Ramos (cell line): ENCODE data around the gene CKAP5.

ENCODE experiments used
- in situ Hi-C: fragments of 300-500 bp; cut with MboI; formaldehyde crosslinking; loops from one replicate; pipeline ENCODE4 v1.14.3; 2022; ENCODE audit warnings: low sequenced_read_pairs; ENCODE audit not compliant: unreplicated experiment

CKAP5 gene

GRCh38 chr11:46856605-46857343 lies 10.7 kb upstream of the CKAP5 start:
- in situ Hi-C loops = loop anchor here (25.0 kb wide), 1 partner anchor 581 kb away; the partner anchor contains the start of genes PSMC3 and RAPSN

- in situ Hi-C loops = loop anchor here (25.0 kb wide), 1 partner anchor 581 kb away; the partner anchor contains the start of genes PSMC3 and RAPSN
Measured at GRCh38 chr11:46855863-46856262, 9.8 kb upstream of the CKAP5 start.

GRCh38 chr11:46855167-46855566 lies 9.1 kb upstream of the CKAP5 start:
- in situ Hi-C loops = loop anchor here (25.0 kb wide), 1 partner anchor 582 kb away; the partner anchor contains the start of genes PSMC3 and RAPSN

GRCh38 chr11:46850829-46851380 lies 4.8 kb upstream of the CKAP5 start:
- in situ Hi-C loops = loop anchor here (25.0 kb wide), 1 partner anchor 586 kb away; the partner anchor contains the start of genes PSMC3 and RAPSN

- in situ Hi-C loops = loop anchor here (25.0 kb wide), 1 partner anchor 588 kb away; the partner anchor contains the start of genes PSMC3 and RAPSN
Measured at GRCh38 chr11:46849631-46850030, 3.6 kb upstream of the CKAP5 start.

GRCh38 chr11:46846510-46846830 lies 390 bp upstream of the CKAP5 start:
- in situ Hi-C loops = no loop called here

- in situ Hi-C loops = no loop called here
Measured at GRCh38 chr11:46845440-46845739, 690 bp downstream of the CKAP5 start.

GRCh38 chr11:46840116-46840515 lies 6.0 kb downstream of the CKAP5 start:
- in situ Hi-C loops = no loop called here

GRCh38 chr11:46838501-46838900 lies 7.6 kb downstream of the CKAP5 start:
- in situ Hi-C loops = no loop called here

GRCh38 chr11:46837860-46838259 lies 8.2 kb downstream of the CKAP5 start:
- in situ Hi-C loops = no loop called here

GRCh38 chr11:46836870-46837269 lies 9.2 kb downstream of the CKAP5 start:
- in situ Hi-C loops = no loop called here

GRCh38 chr11:46836431-46836830 lies 9.6 kb downstream of the CKAP5 start:
- in situ Hi-C loops = no loop called here

GRCh38 chr11:46835897-46836296 lies 10.2 kb downstream of the CKAP5 start:
- in situ Hi-C loops = no loop called here

- in situ Hi-C loops = no loop called here
Measured at GRCh38 chr11:46834821-46835220, 11.3 kb downstream of the CKAP5 start.

GRCh38 chr11:46832511-46833214 lies 13.4 kb downstream of the CKAP5 start:
- in situ Hi-C loops = no loop called here

GRCh38 chr11:46827995-46828394 lies 18.1 kb downstream of the CKAP5 start:
- in situ Hi-C loops = no loop called here

- in situ Hi-C loops = no loop called here
Measured at GRCh38 chr11:46826310-46827044, 19.6 kb downstream of the CKAP5 start.

GRCh38 chr11:46808799-46809431 lies 37.2 kb downstream of the CKAP5 start:
- in situ Hi-C loops = no loop called here

- in situ Hi-C loops = no loop called here
Measured at GRCh38 chr11:46801694-46802470, 44.2 kb downstream of the CKAP5 start.
